K562 (cell line): ENCODE results near the gene LMTK2. TPM values are rescaled to one million over a fixed set of nuclear protein-coding genes. Genes with fewer than 3 reads are reported as not detected.

Source experiments
- ATAC-seq: fragments of 200-7000 bp; cut with Tn5 transposase; 3 replicates; pipeline ENCODE4 v1.9.1; 2020; ENCODE audit warnings: moderate library complexity
- BruUV-seq: library from RNA; stranded (reverse); fragments of 400-500 nt; replicated peaks from 2 replicates; lab custom pipeline; 2021; lab: Mats Ljungman, UMichigan
- CTCF ChIA-PET: fragments of 300-600 bp; formaldehyde crosslinking; extraction: SDS; loops from one replicate; lab custom pipeline; 2021; ENCODE audit warnings: low intra/inter-chr PET ratio; lab: Yijun Ruan, JAX
- POLR2A ChIA-PET: fragments of 300-600, 350-650 bp; sonication (Branson Sonifier 250); formaldehyde crosslinking; extraction: SDS; loops from one replicate; lab custom pipeline; 2021; ENCODE audit warnings: antibody characterized with exemption, inconsistent platforms; lab: Yijun Ruan, JAX
- DNase-seq, 4 experiments: peaks; one replicate each; pipeline versions ENCODE4 v3.0.0 to v3.0.0-alpha.2; 2011 to 2018; ENCODE audit warnings: low spot score in 3 of 4, mixed read lengths in 3 of 4; ENCODE audit errors: extremely low read depth in 1 of 4
- FAIRE-seq: peaks from 2 replicates; lab custom pipeline; 2011; peaks lifted over from hg19 to GRCh38; lab: Jason Lieb, UNC
- H2AFZ ChIP-seq: 2 replicates; pipeline ENCODE4 v1.6.0; 2011; ENCODE audit warnings: low read depth, low read length, control low read depth, inconsistent platforms
- H3K27ac ChIP-seq: fragments of 200-600 bp; 3 replicates; pipeline ENCODE4 v1.8.0; 2011; ENCODE audit warnings: low read depth, mild to moderate bottlenecking, control low read depth, inconsistent platforms, low read length, moderate library complexity, mixed read lengths; ENCODE audit errors: extremely low read depth
- H3K27me3 ChIP-seq, 2 experiments: fragments of 300-600 bp in 1 of 2; 2 replicates in 1 of 2; 3 replicates in 1 of 2; pipeline versions ENCODE4 v1.6.0 to v1.8.0; 2011; ENCODE audit warnings: inconsistent platforms in 2 of 2, low read length in 2 of 2, mild to moderate bottlenecking in 1 of 2, mixed read lengths in 1 of 2, moderate library complexity in 1 of 2; ENCODE audit not compliant: control insufficient read depth in 2 of 2, insufficient read depth in 2 of 2
- H3K36me3 ChIP-seq: fragments of 300-600 bp; 3 replicates; pipeline ENCODE4 v1.8.0; 2011; ENCODE audit warnings: mild to moderate bottlenecking, low read length, inconsistent platforms; ENCODE audit not compliant: control insufficient read depth, insufficient read depth
- H3K4me1 ChIP-seq, 2 experiments: fragments of 200-600 bp in 1 of 2; replicated peaks in 1 of 2; 2 replicates in 1 of 2; 3 replicates in 1 of 2; pipeline versions ENCODE4 v1.5.1 to v1.8.0; 2011; ENCODE audit warnings: inconsistent platforms in 2 of 2, low read length in 2 of 2, mild to moderate bottlenecking in 1 of 2, mixed read lengths in 1 of 2, moderate library complexity in 1 of 2; ENCODE audit not compliant: control insufficient read depth in 2 of 2, insufficient read depth in 2 of 2
- H3K4me2 ChIP-seq: 2 replicates; pipeline ENCODE4 v1.6.1; 2011; ENCODE audit warnings: low read length, control low read depth, inconsistent platforms, mixed read lengths; ENCODE audit not compliant: insufficient read depth
- H3K4me3 ChIP-seq: fragments of 200-600 bp; sonication (generic), shearing (Covaris generic); 2 replicates; pipeline ENCODE4 v1.5.1; 2016; ENCODE audit warnings: control low read depth, inconsistent platforms
- H3K79me2 ChIP-seq: fragments of 200-600 bp; 3 replicates; pipeline ENCODE4 v1.8.0; 2011; ENCODE audit warnings: low read length, inconsistent platforms; ENCODE audit not compliant: control insufficient read depth, insufficient read depth
- H3K9ac ChIP-seq, 2 experiments: 2 replicates each; pipeline versions ENCODE4 v1.6.0 to v1.6.1; 2011; ENCODE audit warnings: low read depth in 2 of 2, low read length in 2 of 2, control low read depth in 1 of 2, inconsistent platforms in 1 of 2, mild to moderate bottlenecking in 1 of 2, mixed read lengths in 1 of 2; ENCODE audit not compliant: insufficient read depth in 1 of 2
- H3K9me1 ChIP-seq: one replicate; pipeline ENCODE4 v1.6.0; 2011; ENCODE audit warnings: inconsistent platforms, mild to moderate bottlenecking, low read length, moderate library complexity; ENCODE audit not compliant: control insufficient read depth, insufficient read depth
- H3K9me3 ChIP-seq: replicated peaks from 2 replicates; pipeline ENCODE4 v1.5.1; 2011; ENCODE audit warnings: low read depth, low read length, inconsistent platforms; ENCODE audit not compliant: control insufficient read depth, insufficient read depth
- H4K20me1 ChIP-seq: replicated peaks from 2 replicates; pipeline ENCODE4 v1.6.1; 2011; ENCODE audit warnings: low read length, inconsistent platforms, mixed read lengths; ENCODE audit not compliant: control insufficient read depth, insufficient read depth
- CHD7 ChIP-seq: fragments of 200-600 bp; sonication (generic); IDR thresholded peaks from one replicate; pipeline ENCODE4 v1.6.1; 2012; ENCODE audit warnings: mild to moderate bottlenecking, low read depth, low read length, inconsistent platforms
- KLF6 ChIP-seq: fragments of 250-450 bp; sonication (Bioruptor Pico); IDR thresholded peaks from 2 replicates; pipeline ENCODE4 v1.4.0; 2020; ENCODE audit warnings: mild to moderate bottlenecking, moderate library complexity, borderline replicate concordance
- PTTG1 ChIP-seq: fragments of 450-650 bp; IDR thresholded peaks from 2 replicates; pipeline ENCODE4 v1.6.1; 2016; ENCODE audit warnings: low read depth, mild to moderate bottlenecking, missing genetic modification characterization, missing compliant biosample characterization
- RBM14 ChIP-seq: fragments of 200-400 bp; formaldehyde crosslinking; IDR thresholded peaks from 2 replicates; pipeline ENCODE4 v1.6.1; 2018; ENCODE audit warnings: low read depth, mild to moderate bottlenecking, low read length, moderate library complexity, borderline replicate concordance; ENCODE audit not compliant: insufficient read depth
- SOX6 ChIP-seq: fragments of 450-650 bp; IDR thresholded peaks from 2 replicates; pipeline ENCODE4 v1.6.1; 2014; ENCODE audit warnings: mild to moderate bottlenecking
- ZHX1 ChIP-seq: fragments of 150-350 bp; conservative IDR thresholded peaks from 2 replicates; pipeline ENCODE4 v1.6.1; 2014; ENCODE audit warnings: low read length
- ZNF175 ChIP-seq: fragments of 200-800 bp; sonication (Bioruptor generic); IDR thresholded peaks from 2 replicates; pipeline ENCODE4 v1.6.1; 2016; ENCODE audit warnings: low read depth, mild to moderate bottlenecking, missing genetic modification characterization, missing compliant biosample characterization
- WGBS: fragments of 100-300 bp; shearing (Covaris generic); methylation state at CpG from one replicate; pipeline ENCODE4 v1.1.6; 2016; ENCODE audit warnings: low coverage, mixed read lengths; ENCODE audit not compliant: insufficient coverage; ENCODE audit errors: missing lambda C conversion rate; 5-methylcytosine and 5-hydroxymethylcytosine counted together
- in situ Hi-C: fragments of 300-500 bp; cut with MboI; formaldehyde crosslinking; loops from 4 replicates; pipeline ENCODE4 v1.15.0; 2018; ENCODE audit warnings: inconsistent platforms, mixed read lengths
- intact Hi-C: fragments of 100-400 bp; cut with micrococcal nuclease; formaldehyde crosslinking; loops from 2 replicates; pipeline ENCODE4 v1.14.2; 2022
- polyA plus RNA-seq, 8 experiments: library from polyadenylated mRNA; depleted of rRNA in 4 of 8; stranded (reverse) in 5 of 8; unstranded in 3 of 8; fragments of >200 nt; fragmentation: Nextera tagmentation in 2 of 8; fragmentation: Illumina TruSeq in 1 of 8; extraction: Ambion mirVana in 2 of 8; extraction: Trizol in 1 of 8; gene quantifications; 2 replicates each; pipeline versions ENCODE4 v1.2.1 to v1.2.3, GENCODE V29; 2011 to 2014; ENCODE audit warnings: inconsistent platforms in 1 of 8, missing spikeins in 1 of 8
- total RNA-seq, 7 experiments: library from RNA; depleted of rRNA in 6 of 7; stranded (reverse); fragments of >200 nt in 6 of 7; fragmentation: Illumina TruSeq in 2 of 7; extraction: Trizol in 2 of 7; gene quantifications; 2 replicates each; pipeline versions ENCODE4 v1.2.1 to v1.2.3, GENCODE V29; 2011 to 2021; ENCODE audit warnings: low replicate concordance in 1 of 7

LMTK2 gene
- total and polyA plus RNA-seq, 9 of the 15 experiments (the other 6 are each of a cell fraction or from before 2014, with no cell fraction given) = 0.78 to 16.4 (median 6.3) TPM

DNA sequence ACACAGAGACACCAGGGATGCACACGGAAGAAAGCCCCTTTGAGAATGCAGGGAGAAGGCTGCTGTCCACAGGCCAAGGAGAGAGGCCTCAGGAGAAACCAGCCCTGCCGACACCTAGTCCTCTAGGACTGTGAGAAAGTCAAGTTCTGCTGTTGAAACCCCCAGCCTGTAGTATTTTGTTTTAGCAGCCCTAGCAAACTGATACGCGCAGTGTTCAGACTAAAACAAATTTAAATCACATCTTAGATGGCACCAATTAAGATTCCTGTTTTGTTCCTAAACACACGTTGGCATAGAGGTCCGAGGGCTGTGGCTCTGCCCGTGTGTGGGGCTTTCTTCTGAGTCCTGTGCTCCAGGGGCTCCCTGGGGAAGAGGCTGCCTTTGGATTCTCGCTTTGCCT is 21.7 kb downstream of the LMTK2 start:
- H3K36me3 ChIP-seq = no peaks in the 10 kb centered on the region
- intact Hi-C loops = no loop called here
- peaks cover 21% of the 10 kb centered on the region; the same call in 2 of the 3 replicates for H3K79me2 ChIP-seq
- no peaks in the 10 kb centered on the region for H3K27me3 ChIP-seq
- ATAC-seq = no peak
- no peak for FAIRE-seq
- H3K9me1 ChIP-seq = no peaks in the 10 kb centered on the region
- BruUV-seq = no TSS peak
- H2AFZ ChIP-seq = no peak overlapping the region
- H3K4me2 ChIP-seq = no peak overlapping the region
- no peak overlapping the region for H3K9ac ChIP-seq
- in situ Hi-C loops = no loop called here
- WGBS = 72% methylated on average over 8 of the region's 8 CpGs
- H3K4me1 ChIP-seq = peaks cover 7 to 20% of the 10 kb centered on the region in 2 experiments; a peak in 4 of 5 replicates
- H3K9me3 ChIP-seq = no peaks in the 10 kb centered on the region
- H3K4me3 ChIP-seq = no peak overlapping the region
- POLR2A ChIA-PET = interaction anchor here (0.8 kb wide), 1 partner anchor 9 kb away, joined by 3 read pairs; no protein-coding TSS in a partner anchor
- peaks cover 11% of the 10 kb centered on the region for H4K20me1 ChIP-seq
- H3K27ac ChIP-seq = no peak overlapping the region
- DNase-seq = no peak
- CTCF ChIA-PET = no interaction called here
- TF ChIP-seq PTTG1 (tag) = no peak
- TF ChIP-seq CHD7 = no peak
- no peak for TF ChIP-seq ZHX1
- TF ChIP-seq KLF6 (CRISPR knock-in tag) = no peak
- TF ChIP-seq RBM14 = no peak
- TF ChIP-seq SOX6 = no peak
- TF ChIP-seq ZNF175 (CRISPR knock-in tag) = no peak
